BE2C (cell line): ENCODE results near the gene ZCRB1.

ENCODE experiments used
- DNase-seq: peaks from one replicate; pipeline ENCODE4 v3.0.0-alpha.2; 2020
- H3K27me3 ChIP-seq: fragments of 250-450 bp; sonication (Bioruptor Pico); 2 replicates; pipeline ENCODE4 v1.5.1; 2020; ENCODE audit warnings: mild to moderate bottlenecking
- H3K36me3 ChIP-seq: fragments of 250-450 bp; sonication (Bioruptor Pico); 2 replicates; pipeline ENCODE4 v1.5.1; 2020; ENCODE audit warnings: mild to moderate bottlenecking
- H3K4me1 ChIP-seq: fragments of 250-450 bp; sonication (Bioruptor Pico); 2 replicates; pipeline ENCODE4 v1.5.1; 2020
- H3K4me3 ChIP-seq: 2 replicates; pipeline ENCODE4 v1.5.1; 2011; ENCODE audit warnings: low read depth, low read length
- H3K9me3 ChIP-seq: fragments of 250-450 bp; sonication (Bioruptor Pico); 2 replicates; pipeline ENCODE4 v1.5.1; 2020
- TF ChIP-seq, protein P1 (sequence below): IDR thresholded peaks from 2 replicates; pipeline ENCODE4 v1.5.1; 2012; ENCODE audit warnings: mild to moderate bottlenecking, low read depth, low read length

ZCRB1 gene

GRCh38 chr12:42284157-42284556 is 41.7 kb downstream of the ZCRB1 start:
- no peaks in the 10 kb centered on the region for H3K27me3 ChIP-seq
- H3K9me3 ChIP-seq: no peaks in the 10 kb centered on the region
- H3K4me3 ChIP-seq: no peak overlapping the region
- no peak for DNase-seq
- H3K36me3 ChIP-seq: no peaks in the 10 kb centered on the region
- H3K4me1 ChIP-seq: no peaks in the 10 kb centered on the region
- TF ChIP-seq, protein P1, sequence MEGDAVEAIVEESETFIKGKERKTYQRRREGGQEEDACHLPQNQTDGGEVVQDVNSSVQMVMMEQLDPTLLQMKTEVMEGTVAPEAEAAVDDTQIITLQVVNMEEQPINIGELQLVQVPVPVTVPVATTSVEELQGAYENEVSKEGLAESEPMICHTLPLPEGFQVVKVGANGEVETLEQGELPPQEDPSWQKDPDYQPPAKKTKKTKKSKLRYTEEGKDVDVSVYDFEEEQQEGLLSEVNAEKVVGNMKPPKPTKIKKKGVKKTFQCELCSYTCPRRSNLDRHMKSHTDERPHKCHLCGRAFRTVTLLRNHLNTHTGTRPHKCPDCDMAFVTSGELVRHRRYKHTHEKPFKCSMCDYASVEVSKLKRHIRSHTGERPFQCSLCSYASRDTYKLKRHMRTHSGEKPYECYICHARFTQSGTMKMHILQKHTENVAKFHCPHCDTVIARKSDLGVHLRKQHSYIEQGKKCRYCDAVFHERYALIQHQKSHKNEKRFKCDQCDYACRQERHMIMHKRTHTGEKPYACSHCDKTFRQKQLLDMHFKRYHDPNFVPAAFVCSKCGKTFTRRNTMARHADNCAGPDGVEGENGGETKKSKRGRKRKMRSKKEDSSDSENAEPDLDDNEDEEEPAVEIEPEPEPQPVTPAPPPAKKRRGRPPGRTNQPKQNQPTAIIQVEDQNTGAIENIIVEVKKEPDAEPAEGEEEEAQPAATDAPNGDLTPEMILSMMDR: no peak

- TF ChIP-seq, protein P1: no peak
- no peak for DNase-seq
- H3K9me3 ChIP-seq: no peaks in the 10 kb centered on the region
- H3K27me3 ChIP-seq: no peaks in the 10 kb centered on the region
- no peak overlapping the region for H3K4me3 ChIP-seq
- H3K36me3 ChIP-seq: no peaks in the 10 kb centered on the region
- no peaks in the 10 kb centered on the region for H3K4me1 ChIP-seq
These were observed 42.2 kb downstream of the ZCRB1 start for GRCh38 chr12:42283739-42284138.

DNA sequence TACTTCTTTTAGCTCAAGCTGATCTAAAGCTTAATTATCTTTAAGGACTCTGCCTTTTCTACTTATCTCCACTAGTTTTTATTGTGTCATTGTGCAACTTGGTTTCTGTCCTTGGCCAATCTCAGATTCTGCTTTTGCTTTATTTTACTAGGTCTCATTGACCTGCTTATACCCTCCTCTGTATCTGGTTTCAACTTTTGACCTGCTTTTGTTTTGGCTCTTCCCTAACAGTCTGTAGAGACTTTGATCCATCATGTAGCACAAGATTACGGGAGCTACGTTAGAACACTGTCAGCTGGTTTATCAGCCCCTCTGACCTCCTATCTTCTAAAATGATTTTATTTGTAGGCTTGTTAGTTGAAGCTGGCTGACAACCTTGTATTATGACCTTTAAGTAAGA is 43.6 kb downstream of the ZCRB1 start:
- Histone ChIP-seq H3K4me1 (no peaks in the 10 kb centered on the region), H3K9me3 (no peaks in the 10 kb centered on the region), H3K4me3 (no peak overlapping the region), H3K36me3 (no peaks in the 10 kb centered on the region), H3K27me3 (no peaks in the 10 kb centered on the region)
- TF ChIP-seq, protein P1: no peak
- no peak for DNase-seq

GRCh38 chr12:42281844-42282243 is 44.0 kb downstream of the ZCRB1 start:
- Histone ChIP-seq H3K4me3 (no peak overlapping the region), H3K4me1 (no peaks in the 10 kb centered on the region), H3K9me3 (no peaks in the 10 kb centered on the region), H3K36me3 (no peaks in the 10 kb centered on the region), H3K27me3 (no peaks in the 10 kb centered on the region)
- no peak for DNase-seq
- TF ChIP-seq, protein P1: no peak

- TF ChIP-seq, protein P1: no peak
- Histone ChIP-seq H3K4me1 (no peaks in the 10 kb centered on the region), H3K36me3 (no peaks in the 10 kb centered on the region), H3K27me3 (no peaks in the 10 kb centered on the region), H3K9me3 (no peaks in the 10 kb centered on the region), H3K4me3 (no peak overlapping the region)
- no peak for DNase-seq
These were observed 44.6 kb downstream of the ZCRB1 start for GRCh38 chr12:42281278-42281677.

DNA sequence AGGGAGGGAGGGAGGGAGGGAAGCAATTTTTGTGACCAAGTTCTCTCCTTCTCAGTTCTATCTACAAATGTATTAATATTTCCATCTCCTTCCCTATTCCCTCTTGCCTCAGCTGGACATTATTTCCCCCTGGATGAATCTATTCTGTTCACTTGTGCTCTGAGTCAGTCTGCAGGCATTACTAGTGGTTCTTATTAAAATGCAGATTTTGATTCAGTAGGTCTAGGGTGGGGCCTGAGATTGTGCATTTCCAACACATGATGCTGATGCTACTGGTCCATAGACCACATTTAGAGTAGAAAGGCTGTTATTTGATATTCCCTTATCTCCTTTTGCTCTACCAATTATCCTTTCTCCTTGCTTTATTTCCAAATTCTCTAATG is 47.8 kb downstream of the ZCRB1 start:
- no peak for DNase-seq
- no peaks in the 10 kb centered on the region for H3K4me1 ChIP-seq
- H3K9me3 ChIP-seq: no peaks in the 10 kb centered on the region
- H3K36me3 ChIP-seq: no peaks in the 10 kb centered on the region
- TF ChIP-seq, protein P1: no peak
- no peak overlapping the region for H3K4me3 ChIP-seq
- no peaks in the 10 kb centered on the region for H3K27me3 ChIP-seq
